ENCODE results near the gene KRTAP10-11.

Gene KRTAP10-11

GRCh38 chr21:44648557-44649311 lies 2.5 kb downstream of the KRTAP10-11 start:
- TF ChIP-seq CTCF (IDR thresholded peaks at IDR 0.05; ENCODE audit: low read depth, low read length), result no peak
- no peak for DNase-seq (ENCODE audit: extremely low read depth, low read depth)

- DNase-seq (ENCODE audit: extremely low read depth, low read depth), result no peak
- no peak for TF ChIP-seq CTCF (IDR thresholded peaks at IDR 0.05; ENCODE audit: low read depth, low read length)
Observed at GRCh38 chr21:44649521-44650100, 3.4 kb downstream of the KRTAP10-11 start.

- DNase-seq (ENCODE audit: extremely low read depth, low read depth), result no peak
- TF ChIP-seq CTCF (IDR thresholded peaks at IDR 0.05; ENCODE audit: low read depth, low read length), result no peak
Observed at GRCh38 chr21:44650265-44650972, 4.2 kb downstream of the KRTAP10-11 start.

- no peak for TF ChIP-seq CTCF (IDR thresholded peaks at IDR 0.05; ENCODE audit: low read depth, low read length)
- no peak for DNase-seq (ENCODE audit: extremely low read depth, low read depth)
Observed at GRCh38 chr21:44650973-44651675, 4.9 kb downstream of the KRTAP10-11 start.

GRCh38 chr21:44653123-44653522 lies 6.9 kb downstream of the KRTAP10-11 start:
- no peak for DNase-seq (ENCODE audit: extremely low read depth, low read depth)
- TF ChIP-seq CTCF (IDR thresholded peaks at IDR 0.05; ENCODE audit: low read depth, low read length), result no peak

- no peak for TF ChIP-seq CTCF (IDR thresholded peaks at IDR 0.05; ENCODE audit: low read depth, low read length)
- no peak for DNase-seq (ENCODE audit: extremely low read depth, low read depth)
Observed at GRCh38 chr21:44653656-44654575, 7.7 kb downstream of the KRTAP10-11 start.

Measured in AG09319 (cell line).